HCT116 (cell line): ENCODE results near the gene OTUD5. TPM values are rescaled to one million over a fixed set of nuclear protein-coding genes. Genes with fewer than 3 reads are reported as not detected.

Experiments used
- ATAC-seq: fragments of 200-7000 bp; cut with Tn5 transposase; 2 replicates; pipeline ENCODE4 v1.9.1; 2020; ENCODE audit warnings: mild to moderate bottlenecking, moderate library complexity
- BruUV-seq: library from RNA; stranded (reverse); fragments of 400-500 nt; replicated peaks from 2 replicates; lab custom pipeline; 2021; lab: Mats Ljungman, UMichigan
- CTCF ChIA-PET: fragments of 300-600 bp; sonication (Branson Sonifier 250); formaldehyde crosslinking; loops from one replicate; lab custom pipeline; 2021; ENCODE audit warnings: antibody characterized with exemption; lab: Charles Lee
- POLR2A ChIA-PET: fragments of 300-600, 350-600 bp; sonication (Branson Sonifier 250); formaldehyde crosslinking; loops from one replicate; lab custom pipeline; 2021; ENCODE audit warnings: antibody characterized with exemption; lab: Charles Lee
- RAD21 ChIA-PET, 2 experiments: fragments of 300-600 bp; sonication (Branson Sonifier 250); formaldehyde crosslinking; loops; one replicate each; lab custom pipeline; 2023; ENCODE audit warnings: low total read pairs in 2 of 2; ENCODE audit not compliant: uncharacterized antibody in 2 of 2, unreplicated experiment in 2 of 2, low non-redundant PET in 1 of 2; lab: Charles Lee
- DNase-seq: peaks from one replicate; pipeline ENCODE4 v3.0.0-alpha.2; 2010; ENCODE audit warnings: low read depth, low spot score
- H2AFZ ChIP-seq: fragments of 200-600 bp; shearing (Covaris generic), sonication (generic); 2 replicates; pipeline ENCODE4 v1.6.1; 2017; ENCODE audit warnings: low read depth, mixed run types, mixed read lengths, antibody characterized with exemption, low read length; ENCODE audit not compliant: poor library complexity, severe bottlenecking
- H3K27ac ChIP-seq: 2 replicates; pipeline ENCODE4 v1.5.1; 2012; ENCODE audit warnings: low read depth, low read length
- H3K27me3 ChIP-seq: fragments of 200-600 bp; sonication (generic); 2 replicates; pipeline ENCODE4 v1.6.1; 2016; ENCODE audit warnings: mixed run types, low read length, mixed read lengths; ENCODE audit not compliant: insufficient read depth
- H3K36me3 ChIP-seq, 2 experiments: fragments of 200-500 bp in 1 of 2; fragments of 200-600 bp in 1 of 2; sonication (Bioruptor generic) in 1 of 2; sonication (generic) in 1 of 2; 2 replicates each; pipeline versions ENCODE4 v1.5.1 to v1.6.1; 2014 to 2016; ENCODE audit warnings: low read length in 2 of 2, inconsistent platforms in 1 of 2, mixed read lengths in 1 of 2, mixed run types in 1 of 2; ENCODE audit not compliant: insufficient read depth in 2 of 2, control insufficient read depth in 1 of 2
- H3K4me1 ChIP-seq, 2 experiments: fragments of 200-600 bp in 1 of 2; sonication (generic) in 1 of 2; 2 replicates each; pipeline versions ENCODE4 v1.5.1 to v1.6.1; 2012 to 2017; ENCODE audit warnings: low read length in 2 of 2, inconsistent platforms in 1 of 2, mild to moderate bottlenecking in 1 of 2, mixed read lengths in 1 of 2, mixed run types in 1 of 2, moderate library complexity in 1 of 2; ENCODE audit not compliant: insufficient read depth in 2 of 2, control insufficient read depth in 1 of 2
- H3K4me2 ChIP-seq: fragments of 200-600 bp; sonication (generic); 2 replicates; pipeline ENCODE4 v1.6.1; 2017; ENCODE audit warnings: mixed run types, low read length, mixed read lengths
- H3K4me3 ChIP-seq, 2 experiments: fragments of 200-600 bp in 1 of 2; sonication (generic) in 1 of 2; replicated peaks in 1 of 2; 2 replicates each; pipeline ENCODE4 v1.5.1; 2011 to 2016; ENCODE audit warnings: low read length in 2 of 2, control low read depth in 1 of 2, low read depth in 1 of 2, mild to moderate bottlenecking in 1 of 2, mixed read lengths in 1 of 2, mixed run types in 1 of 2
- H3K79me2 ChIP-seq: fragments of 200-600 bp; sonication (generic); 2 replicates; pipeline ENCODE4 v1.6.1; 2017; ENCODE audit warnings: mild to moderate bottlenecking, mixed run types, low read length, moderate library complexity, mixed read lengths; ENCODE audit not compliant: insufficient read depth
- H3K9ac ChIP-seq: fragments of 200-600 bp; sonication (generic); 2 replicates; pipeline ENCODE4 v1.6.1; 2016; ENCODE audit warnings: low read length, mixed read lengths
- H3K9me2 ChIP-seq: fragments of 200-600 bp; sonication (generic), shearing (Covaris generic); 2 replicates; pipeline ENCODE4 v1.6.1; 2017; ENCODE audit warnings: mixed run types, mild to moderate bottlenecking, moderate library complexity; ENCODE audit not compliant: insufficient read depth
- H3K9me3 ChIP-seq, 2 experiments: fragments of 200-500 bp in 1 of 2; fragments of 200-600 bp in 1 of 2; sonication (Bioruptor generic) in 1 of 2; sonication (generic) in 1 of 2; 2 replicates each; pipeline ENCODE4 v1.6.1; 2014 to 2017; ENCODE audit warnings: low read length in 2 of 2, mixed read lengths in 2 of 2, inconsistent platforms in 1 of 2, low read depth in 1 of 2, mild to moderate bottlenecking in 1 of 2, mixed run types in 1 of 2, moderate library complexity in 1 of 2; ENCODE audit not compliant: control insufficient read depth in 1 of 2, insufficient read depth in 1 of 2
- H4K20me1 ChIP-seq: fragments of 200-600 bp; sonication (generic), shearing (Covaris generic); 2 replicates; pipeline ENCODE4 v1.6.1; 2017; ENCODE audit warnings: mixed run types, mild to moderate bottlenecking, moderate library complexity; ENCODE audit not compliant: insufficient read depth
- CEBPB ChIP-seq: IDR thresholded peaks from 2 replicates; pipeline ENCODE4 v1.6.1; 2012; ENCODE audit warnings: low read depth
- EGR1 ChIP-seq: IDR thresholded peaks from 2 replicates; pipeline ENCODE4 v1.6.1; 2012; ENCODE audit warnings: low read depth
- ELF1 ChIP-seq: IDR thresholded peaks from 2 replicates; pipeline ENCODE4 v1.6.1; 2012; ENCODE audit warnings: low read depth, borderline replicate concordance
- EZH2 ChIP-seq: fragments of 200-600 bp; sonication (generic); IDR thresholded peaks from 2 replicates; pipeline ENCODE4 v1.6.1; 2017; ENCODE audit warnings: antibody characterized with exemption, mixed run types
- EZH2phosphoT487 ChIP-seq: fragments of 200-600 bp; IDR thresholded peaks from 2 replicates; pipeline ENCODE4 v1.6.1; 2018; ENCODE audit warnings: antibody characterized with exemption, borderline replicate concordance
- FOSL1 ChIP-seq: IDR thresholded peaks from 2 replicates; pipeline ENCODE4 v1.6.1; 2012; ENCODE audit warnings: low read depth
- POLR2A ChIP-seq: IDR thresholded peaks from 2 replicates; pipeline ENCODE4 v1.7.0; 2011; ENCODE audit warnings: borderline replicate concordance; ENCODE audit not compliant: insufficient read depth, insufficient read length; ENCODE audit errors: extremely low read depth
- SP1 ChIP-seq: IDR thresholded peaks from 2 replicates; pipeline ENCODE4 v1.6.1; 2012; ENCODE audit warnings: low read depth
- SRF ChIP-seq: IDR thresholded peaks from 2 replicates; pipeline ENCODE4 v1.6.1; 2012; ENCODE audit warnings: low read depth
- intact Hi-C: fragments of 100-400 bp; cut with micrococcal nuclease; formaldehyde crosslinking; loops from 2 replicates; pipeline ENCODE4 v1.10.0; 2022
- total RNA-seq: library from RNA; stranded (reverse); gene quantifications from one replicate; pipeline ENCODE4 v1.2.1, GENCODE V29; 2021; ENCODE audit not compliant: unreplicated experiment
- TF ChIP-seq, protein P1 (sequence below): IDR thresholded peaks from 2 replicates; pipeline ENCODE4 v1.6.1; 2012; ENCODE audit warnings: low read depth
- TF ChIP-seq, protein P2 (sequence below): IDR thresholded peaks from 2 replicates; pipeline ENCODE4 v1.6.1; 2011; ENCODE audit warnings: mild to moderate bottlenecking, low read length, moderate library complexity; ENCODE audit not compliant: insufficient replicate concordance; ENCODE audit errors: extremely low read depth
- TF ChIP-seq, protein P3 (sequence below): IDR thresholded peaks from 2 replicates; pipeline ENCODE4 v1.6.1; 2012

OTUD5 gene
- total RNA-seq, 1 experiment from 2014 or later = 42.6 TPM

DNA sequence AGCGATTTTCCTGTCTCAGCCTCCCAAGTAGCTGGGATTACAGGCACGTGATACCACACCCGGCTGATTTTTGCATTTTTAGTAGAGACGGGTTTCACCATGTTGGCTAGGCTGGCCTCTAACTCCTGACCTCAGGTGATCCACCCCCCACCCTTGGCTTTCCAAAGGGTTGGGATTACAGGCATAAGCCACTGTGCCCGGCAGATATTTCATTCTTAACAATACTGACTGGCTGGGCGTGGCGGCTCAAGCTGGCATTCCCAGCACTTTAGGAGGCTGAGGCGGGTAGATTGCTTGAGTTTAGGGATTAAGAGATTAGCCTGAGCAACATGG is 58.4 kb downstream of the OTUD5 start:
- ChIA-PET CTCF (no interaction called here), RAD21 (no interaction called here), POLR2A (no interaction called here)
- H3K27ac ChIP-seq = 0 out of 2 replicates have a peak overlapping the region, but pooled peaks have one; percentile 96
- no peaks in the 10 kb centered on the region for H3K9me3 ChIP-seq
- no peak overlapping the region for H2AFZ ChIP-seq
- no peak overlapping the region for H3K9ac ChIP-seq
- H3K27me3 ChIP-seq = no peaks in the 10 kb centered on the region
- H3K4me1 ChIP-seq = peaks cover 3 to 11% of the 10 kb centered on the region in 2 experiments; a peak in 1 of 4 replicates
- H3K79me2 ChIP-seq = peaks cover 38% of the 10 kb centered on the region
- H4K20me1 ChIP-seq = no peaks in the 10 kb centered on the region
- intact Hi-C loops = loop anchor here (10.0 kb wide), 1 partner anchor 94 kb away; the partner anchor contains the start of gene HDAC6
- no TSS peak for BruUV-seq
- H3K4me3 ChIP-seq = peak overlapping the region; percentile 75 to 77
- DNase-seq (no peak), ATAC-seq (no peak)
- no peaks in the 10 kb centered on the region for H3K9me2 ChIP-seq
- H3K4me2 ChIP-seq = peak overlapping the region; percentile 87
- H3K36me3 ChIP-seq = peaks cover 0 to 7% of the 10 kb centered on the region in 2 experiments; a peak in 2 of 4 replicates
- TF ChIP-seq, protein P1, sequence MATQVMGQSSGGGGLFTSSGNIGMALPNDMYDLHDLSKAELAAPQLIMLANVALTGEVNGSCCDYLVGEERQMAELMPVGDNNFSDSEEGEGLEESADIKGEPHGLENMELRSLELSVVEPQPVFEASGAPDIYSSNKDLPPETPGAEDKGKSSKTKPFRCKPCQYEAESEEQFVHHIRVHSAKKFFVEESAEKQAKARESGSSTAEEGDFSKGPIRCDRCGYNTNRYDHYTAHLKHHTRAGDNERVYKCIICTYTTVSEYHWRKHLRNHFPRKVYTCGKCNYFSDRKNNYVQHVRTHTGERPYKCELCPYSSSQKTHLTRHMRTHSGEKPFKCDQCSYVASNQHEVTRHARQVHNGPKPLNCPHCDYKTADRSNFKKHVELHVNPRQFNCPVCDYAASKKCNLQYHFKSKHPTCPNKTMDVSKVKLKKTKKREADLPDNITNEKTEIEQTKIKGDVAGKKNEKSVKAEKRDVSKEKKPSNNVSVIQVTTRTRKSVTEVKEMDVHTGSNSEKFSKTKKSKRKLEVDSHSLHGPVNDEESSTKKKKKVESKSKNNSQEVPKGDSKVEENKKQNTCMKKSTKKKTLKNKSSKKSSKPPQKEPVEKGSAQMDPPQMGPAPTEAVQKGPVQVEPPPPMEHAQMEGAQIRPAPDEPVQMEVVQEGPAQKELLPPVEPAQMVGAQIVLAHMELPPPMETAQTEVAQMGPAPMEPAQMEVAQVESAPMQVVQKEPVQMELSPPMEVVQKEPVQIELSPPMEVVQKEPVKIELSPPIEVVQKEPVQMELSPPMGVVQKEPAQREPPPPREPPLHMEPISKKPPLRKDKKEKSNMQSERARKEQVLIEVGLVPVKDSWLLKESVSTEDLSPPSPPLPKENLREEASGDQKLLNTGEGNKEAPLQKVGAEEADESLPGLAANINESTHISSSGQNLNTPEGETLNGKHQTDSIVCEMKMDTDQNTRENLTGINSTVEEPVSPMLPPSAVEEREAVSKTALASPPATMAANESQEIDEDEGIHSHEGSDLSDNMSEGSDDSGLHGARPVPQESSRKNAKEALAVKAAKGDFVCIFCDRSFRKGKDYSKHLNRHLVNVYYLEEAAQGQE = no peak
- no peak for TF ChIP-seq SRF
- no peak for TF ChIP-seq CEBPB
- no peak for TF ChIP-seq ELF1
- no peak for TF ChIP-seq EZH2
- no peak for TF ChIP-seq EGR1
- TF ChIP-seq EZH2phosphoT487 = no peak
- no peak for TF ChIP-seq SP1
- no peak for TF ChIP-seq FOSL1
- TF ChIP-seq, protein P2, sequence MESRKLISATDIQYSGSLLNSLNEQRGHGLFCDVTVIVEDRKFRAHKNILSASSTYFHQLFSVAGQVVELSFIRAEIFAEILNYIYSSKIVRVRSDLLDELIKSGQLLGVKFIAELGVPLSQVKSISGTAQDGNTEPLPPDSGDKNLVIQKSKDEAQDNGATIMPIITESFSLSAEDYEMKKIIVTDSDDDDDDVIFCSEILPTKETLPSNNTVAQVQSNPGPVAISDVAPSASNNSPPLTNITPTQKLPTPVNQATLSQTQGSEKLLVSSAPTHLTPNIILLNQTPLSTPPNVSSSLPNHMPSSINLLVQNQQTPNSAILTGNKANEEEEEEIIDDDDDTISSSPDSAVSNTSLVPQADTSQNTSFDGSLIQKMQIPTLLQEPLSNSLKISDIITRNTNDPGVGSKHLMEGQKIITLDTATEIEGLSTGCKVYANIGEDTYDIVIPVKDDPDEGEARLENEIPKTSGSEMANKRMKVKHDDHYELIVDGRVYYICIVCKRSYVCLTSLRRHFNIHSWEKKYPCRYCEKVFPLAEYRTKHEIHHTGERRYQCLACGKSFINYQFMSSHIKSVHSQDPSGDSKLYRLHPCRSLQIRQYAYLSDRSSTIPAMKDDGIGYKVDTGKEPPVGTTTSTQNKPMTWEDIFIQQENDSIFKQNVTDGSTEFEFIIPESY = no peak
- TF ChIP-seq, protein P3, sequence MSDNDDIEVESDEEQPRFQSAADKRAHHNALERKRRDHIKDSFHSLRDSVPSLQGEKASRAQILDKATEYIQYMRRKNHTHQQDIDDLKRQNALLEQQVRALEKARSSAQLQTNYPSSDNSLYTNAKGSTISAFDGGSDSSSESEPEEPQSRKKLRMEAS = no peak
- TF ChIP-seq POLR2A = no peak
